Islet of Langerhans (tissue), 1 donor: ENCODE data around the gene FDCSP.
"Not testable (repeated sequence)": the region's sequence is repeated elsewhere in the genome, so short reads cannot be mapped to it uniquely, and the experiment has no call there.

ENCODE experiments used
- FAIRE-seq: peaks from one replicate; lab custom pipeline; 2011; peaks lifted over from hg19 to GRCh38; lab: Jason Lieb, UNC

Gene FDCSP

DNA sequence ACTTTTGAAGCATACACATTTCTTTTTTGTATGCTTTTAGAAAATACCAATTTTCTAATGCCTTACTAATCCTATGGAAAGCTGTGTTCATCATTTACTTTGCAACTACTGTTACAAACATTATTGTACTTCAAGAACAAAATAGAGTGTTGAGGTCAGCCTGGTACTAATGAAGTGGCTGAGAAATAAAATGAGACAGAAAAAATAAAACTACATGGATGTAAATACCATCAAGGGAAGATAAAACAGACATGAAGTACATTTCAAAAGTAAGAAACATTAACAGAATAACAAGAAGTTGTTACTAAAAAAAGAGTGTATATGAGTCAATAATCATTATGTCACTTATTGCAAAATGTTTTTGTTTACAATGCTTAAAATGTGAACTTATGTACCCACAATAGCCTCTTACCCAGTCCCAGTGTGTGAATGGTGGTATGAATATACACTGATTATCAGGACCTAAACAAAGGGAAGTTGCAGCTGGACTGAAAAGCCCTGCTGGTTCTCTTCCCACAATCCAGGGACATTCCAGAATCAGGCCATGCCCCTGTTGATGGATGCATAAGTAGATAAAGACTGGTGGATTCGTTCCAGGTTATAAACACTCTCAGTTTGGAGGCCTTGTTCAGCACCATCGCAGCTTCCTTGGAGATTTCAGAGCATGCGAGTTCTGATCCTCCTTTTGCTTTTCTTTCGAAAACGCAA lies 14.1 kb downstream of the FDCSP start:
- peak; percentile 5 for FAIRE-seq

DNA sequence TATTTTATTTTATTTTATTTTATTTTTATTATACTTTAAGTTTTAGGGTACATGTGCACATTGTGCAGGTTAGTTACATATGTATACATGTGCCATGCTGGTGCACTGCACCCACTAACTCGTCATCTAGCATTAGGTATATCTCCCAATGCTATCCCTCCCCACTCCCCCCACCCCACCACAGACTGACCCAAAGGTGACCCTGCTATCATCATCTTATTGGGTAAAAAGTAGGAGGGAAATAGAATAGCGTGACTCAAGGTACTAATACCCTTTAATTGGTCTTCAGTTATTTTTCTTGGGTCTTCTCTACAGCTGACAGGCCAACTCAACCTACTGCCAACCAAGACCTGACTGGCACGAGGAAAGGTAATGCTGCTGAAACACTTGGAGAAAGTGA lies 16.4 kb downstream of the FDCSP start, which contains the start of gene CSN3:
Gene CSN3, plus strand, starts transcription at position 301 of the 400 bp plus-strand sequence. CDS start 2,223 bp downstream, outside the sequence.
- not testable (repeated sequence) for FAIRE-seq

DNA sequence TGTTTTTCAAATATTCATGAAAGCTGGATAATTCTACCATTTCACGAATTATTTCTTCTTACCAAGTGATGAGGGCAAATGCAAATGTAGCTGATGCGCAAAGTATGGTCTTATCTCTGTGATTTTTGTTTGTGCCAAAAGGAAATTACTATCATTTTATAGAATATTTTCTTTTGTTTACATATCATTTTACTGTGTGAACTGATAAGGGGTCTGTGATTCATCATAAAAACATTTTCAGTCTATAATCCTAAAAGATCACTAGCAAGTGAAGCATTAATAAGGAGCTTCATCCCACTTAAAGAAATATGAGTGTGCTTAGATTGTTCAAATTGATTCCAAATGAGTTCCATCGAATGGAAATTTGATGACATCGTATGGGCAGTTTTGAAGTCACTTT lies 17.2 kb downstream of the FDCSP start:
- no peak for FAIRE-seq

DNA sequence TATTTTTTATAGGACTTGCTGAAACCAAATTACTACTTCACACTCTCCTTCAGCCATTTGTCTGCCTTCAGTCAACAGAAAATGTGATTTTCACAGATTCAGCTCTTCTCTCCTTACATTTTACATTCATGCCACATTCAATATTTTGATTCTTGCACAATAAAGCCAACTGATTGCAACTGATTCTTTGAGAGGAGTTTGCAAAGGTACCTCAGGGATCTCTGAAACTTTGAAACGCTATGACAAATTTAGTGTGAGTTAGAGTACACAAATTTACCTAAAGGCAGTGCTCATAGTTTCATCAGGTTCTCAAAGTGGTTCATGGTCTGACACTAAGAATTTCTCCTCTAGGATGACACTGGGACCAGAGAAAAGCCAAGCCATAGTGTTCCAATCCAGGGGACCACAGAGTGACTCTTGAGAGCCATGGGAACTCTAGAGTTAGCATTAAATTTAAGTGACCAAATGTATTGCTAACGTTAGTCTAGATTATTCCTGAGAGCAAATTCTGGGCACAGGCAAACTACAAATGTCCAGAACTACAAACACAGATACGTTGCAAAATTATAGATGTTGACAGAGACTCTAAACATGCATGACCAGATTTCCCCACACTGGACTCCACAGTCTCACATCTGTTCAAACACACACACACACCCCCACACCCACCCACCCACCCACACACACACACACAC lies 25.5 kb downstream of the FDCSP start:
- FAIRE-seq: no peak

DNA sequence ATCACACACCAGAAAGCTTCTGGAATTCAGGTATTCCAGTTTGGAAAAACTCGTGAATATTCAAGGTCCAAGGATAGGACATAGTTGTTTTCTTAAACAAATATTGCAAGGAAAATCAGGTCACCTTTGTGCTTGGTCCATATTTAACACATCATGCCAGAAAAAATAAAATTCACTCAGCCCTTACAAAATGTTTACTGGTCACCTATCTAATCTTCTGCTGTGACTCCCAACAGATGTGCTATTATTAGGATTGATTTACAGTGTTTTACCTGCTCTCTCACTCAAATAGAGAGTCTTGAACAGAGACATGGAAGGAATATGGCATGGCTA lies 26.0 kb downstream of the FDCSP start:
- no peak for FAIRE-seq

DNA sequence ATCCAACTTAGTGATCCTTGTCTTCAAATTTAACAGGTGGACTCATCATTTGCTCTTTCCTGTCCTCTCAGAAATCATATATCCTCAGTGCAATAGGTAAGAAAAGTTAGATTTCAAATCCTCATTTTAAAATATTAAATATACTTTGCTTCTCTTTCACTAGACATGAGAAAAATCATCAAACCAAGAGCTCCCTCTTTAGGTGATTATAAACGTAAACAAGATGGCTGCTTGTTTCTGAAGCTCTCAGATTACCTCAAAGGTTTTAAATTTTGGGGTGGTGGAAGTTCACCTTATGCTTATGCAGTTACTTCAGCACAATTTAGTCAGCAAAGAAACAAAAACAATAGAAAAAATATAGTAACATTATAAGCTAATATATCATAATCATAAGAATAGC lies 43.8 kb downstream of the FDCSP start:
- peak; percentile 53 for FAIRE-seq

DNA sequence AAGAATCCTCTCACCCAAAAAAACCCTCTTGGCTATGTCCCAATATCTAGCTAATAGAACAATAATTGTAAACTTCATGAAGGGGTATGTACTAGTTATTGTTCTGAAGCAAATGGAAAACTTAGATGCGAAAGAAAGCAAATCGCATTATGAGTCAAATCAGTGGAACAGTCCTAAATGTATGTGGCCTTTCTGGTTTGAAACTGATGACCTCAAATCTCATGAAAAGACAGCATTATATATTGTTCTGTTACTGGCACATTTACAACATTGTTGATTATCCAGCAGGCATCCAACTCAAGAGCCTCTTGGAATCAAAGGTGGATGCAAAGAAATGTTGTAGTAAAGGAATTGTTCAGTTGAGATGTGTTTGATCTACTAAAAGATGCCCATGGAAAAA lies 51.2 kb downstream of the FDCSP start:
- no peak for FAIRE-seq

DNA sequence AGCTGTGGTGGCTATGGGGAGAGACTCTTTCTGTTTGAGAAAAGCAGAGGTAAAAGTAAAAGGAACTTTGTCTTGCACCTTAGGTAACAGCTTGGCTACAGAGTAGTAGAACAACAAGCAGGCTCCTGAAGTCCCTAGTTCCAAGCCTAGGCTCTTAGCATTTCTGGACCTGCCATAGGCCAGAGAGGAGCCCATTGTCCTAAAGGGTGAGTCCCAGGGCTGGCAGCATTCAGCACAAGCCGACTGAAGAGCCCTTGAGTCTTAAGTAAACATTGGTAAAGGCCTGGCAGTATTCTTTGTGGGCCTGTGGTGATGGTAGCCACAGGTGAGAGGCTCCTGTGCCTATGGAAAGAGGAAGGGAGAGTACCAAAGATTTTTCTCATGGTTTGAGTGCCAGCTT lies 54.6 kb downstream of the FDCSP start:
- no peak for FAIRE-seq
